ENCODE measurements around the gene PGLYRP1.

Gene PGLYRP1

GRCh38 chr19:45978156-45978555, 44.7 kb downstream of the PGLYRP1 start:
- no peak overlapping the region for H3K4me3 ChIP-seq (replicated peaks; ENCODE audit: low read depth, low read length)
- TF ChIP-seq CTCF (IDR thresholded peaks at IDR 0.05; ENCODE audit: low read depth, low read length, missing control alignments) = no peak
- DNase-seq (ENCODE audit: extremely low read depth, low read depth) = no peak

- TF ChIP-seq CTCF (IDR thresholded peaks at IDR 0.05; ENCODE audit: low read depth, low read length, missing control alignments) = no peak
- DNase-seq (ENCODE audit: extremely low read depth, low read depth) = no peak
- no peak overlapping the region for H3K4me3 ChIP-seq (replicated peaks; ENCODE audit: low read depth, low read length)
Observed at GRCh38 chr19:45976178-45976577, 46.7 kb downstream of the PGLYRP1 start.

GRCh38 chr19:45975306-45976070, 47.4 kb downstream of the PGLYRP1 start:
- TF ChIP-seq CTCF (IDR thresholded peaks at IDR 0.05; ENCODE audit: low read depth, low read length, missing control alignments) = no peak
- no peak overlapping the region for H3K4me3 ChIP-seq (replicated peaks; ENCODE audit: low read depth, low read length)
- no peak for DNase-seq (ENCODE audit: extremely low read depth, low read depth)

GRCh38 chr19:45973553-45974338, 49.1 kb downstream of the PGLYRP1 start, which contains the start of gene NOVA2:
NOVA2 (minus strand) TSS chr19:45973865; CDS start chr19:45973351, 514 bp downstream.
- DNase-seq (ENCODE audit: extremely low read depth, low read depth) = no peak
- TF ChIP-seq CTCF (IDR thresholded peaks at IDR 0.05; ENCODE audit: low read depth, low read length, missing control alignments) = no peak
- no peak within 1 kb of the TSS for H3K4me3 ChIP-seq (replicated peaks; ENCODE audit: low read depth, low read length)

- no peak overlapping the region for H3K4me3 ChIP-seq (replicated peaks; ENCODE audit: low read depth, low read length)
- TF ChIP-seq CTCF (IDR thresholded peaks at IDR 0.05; ENCODE audit: low read depth, low read length, missing control alignments) = no peak
Observed at GRCh38 chr19:45972947-45973540, 49.8 kb downstream of the PGLYRP1 start.

GRCh38 chr19:45972081-45972946, 50.5 kb downstream of the PGLYRP1 start:
- no peak overlapping the region for H3K4me3 ChIP-seq (replicated peaks; ENCODE audit: low read depth, low read length)
- no peak for TF ChIP-seq CTCF (IDR thresholded peaks at IDR 0.05; ENCODE audit: low read depth, low read length, missing control alignments)
- no peak for DNase-seq (ENCODE audit: extremely low read depth, low read depth)

More at GRCh38 chr19:45972947-45973540, 49.8 kb downstream of the PGLYRP1 start:
- DNase-seq (ENCODE audit: extremely low read depth, low read depth) = no peak

All from HFF-Myc (cell line).